T-helper 17 cell (primary cell): ENCODE results near the gene ACY1. TPM values are rescaled to one million over a fixed set of nuclear protein-coding genes. Genes with fewer than 3 reads are reported as not detected.
A peak's percentile ranks its signal among the peaks of the same experiment; 100 is the strongest.

Experiments
- ATAC-seq: fragments of 150-1000 bp; cut with Tn5 transposase; 2 replicates; pipeline ENCODE4 v1.10.0; 2021; ENCODE audit warnings: mild to moderate bottlenecking, moderate library complexity
- DNase-seq, 3 donors: peaks; one replicate each; pipeline versions ENCODE4 v3.0.0 to v3.0.0-alpha.2; 2020 to 2021
- H3K9me3 ChIP-seq: one replicate; pipeline ENCODE4 v1.7.0; 2013; ENCODE audit warnings: low read length, mild to moderate bottlenecking; ENCODE audit not compliant: control insufficient read depth, poor library complexity, severe bottlenecking
- H3K27ac Mint-ChIP-seq: one replicate; pipeline ENCODE4 v1.8.0; 2022; ENCODE audit warnings: mild to moderate bottlenecking, moderate library complexity, mixed read lengths
- H3K27me3 Mint-ChIP-seq: one replicate; pipeline ENCODE4 v1.8.0; 2022; ENCODE audit warnings: mixed read lengths
- H3K36me3 Mint-ChIP-seq: one replicate; pipeline ENCODE4 v1.8.0; 2022; ENCODE audit warnings: low read depth, mixed read lengths
- H3K4me1 Mint-ChIP-seq: one replicate; pipeline ENCODE4 v1.8.0; 2022; ENCODE audit warnings: mild to moderate bottlenecking, mixed read lengths
- H3K4me3 Mint-ChIP-seq: one replicate; pipeline ENCODE4 v1.8.0; 2022; ENCODE audit warnings: mild to moderate bottlenecking, moderate library complexity, mixed read lengths
- total RNA-seq, 4 donors: library from RNA in 2 of 4; stranded (reverse) in 2 of 4; gene quantifications; one replicate each; pipeline ENCODE4 v1.2.3 and lab custom pipeline; 2022 to 2026

Gene ACY1
- total RNA-seq, 2 donors from 2014 or later, result 7.1 to 7.6 TPM

- ATAC-seq (no peak), DNase-seq (no peak)
- H3K4me3 Mint-ChIP-seq, result no peak overlapping the region
- no peak overlapping the region for H3K27ac Mint-ChIP-seq
- no peaks in the 10 kb centered on the region for H3K27me3 Mint-ChIP-seq
- peaks cover 20% of the 10 kb centered on the region for H3K4me1 Mint-ChIP-seq
- H3K9me3 ChIP-seq, result no peaks in the 10 kb centered on the region
- H3K36me3 Mint-ChIP-seq, result peaks cover 6% of the 10 kb centered on the region
Measured at GRCh38 chr3:51963951-51964451, 19.3 kb upstream of the ACY1 start.

DNA sequence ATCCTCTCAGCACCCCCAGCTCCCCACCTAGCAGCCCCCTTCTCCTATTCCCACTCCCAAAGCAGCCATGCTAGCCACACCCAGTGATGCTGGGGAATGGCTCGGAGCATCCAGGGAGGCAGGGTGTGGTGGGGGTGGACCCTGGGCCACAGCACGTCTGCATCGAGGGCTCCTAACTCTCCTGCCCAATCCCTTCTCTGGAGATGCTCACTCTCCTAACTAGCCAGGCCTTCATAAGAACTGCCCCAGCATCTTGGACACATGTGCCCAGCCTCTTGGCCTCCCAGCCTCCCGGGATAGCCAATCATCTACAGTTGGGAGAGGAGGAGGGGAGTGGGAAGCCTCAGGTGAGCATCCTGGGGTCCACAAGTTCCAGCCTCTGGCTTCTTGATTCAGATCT is 18.8 kb upstream of the ACY1 start:
- ATAC-seq (no peak), DNase-seq (no peak)
- Mint-ChIP-seq H3K27me3 (no peaks in the 10 kb centered on the region), H3K36me3 (peaks cover 8% of the 10 kb centered on the region), H3K4me3 (no peak overlapping the region), H3K27ac (peak overlapping the region; percentile 41), H3K4me1 (peaks cover 22% of the 10 kb centered on the region)
- no peaks in the 10 kb centered on the region for H3K9me3 ChIP-seq

DNA sequence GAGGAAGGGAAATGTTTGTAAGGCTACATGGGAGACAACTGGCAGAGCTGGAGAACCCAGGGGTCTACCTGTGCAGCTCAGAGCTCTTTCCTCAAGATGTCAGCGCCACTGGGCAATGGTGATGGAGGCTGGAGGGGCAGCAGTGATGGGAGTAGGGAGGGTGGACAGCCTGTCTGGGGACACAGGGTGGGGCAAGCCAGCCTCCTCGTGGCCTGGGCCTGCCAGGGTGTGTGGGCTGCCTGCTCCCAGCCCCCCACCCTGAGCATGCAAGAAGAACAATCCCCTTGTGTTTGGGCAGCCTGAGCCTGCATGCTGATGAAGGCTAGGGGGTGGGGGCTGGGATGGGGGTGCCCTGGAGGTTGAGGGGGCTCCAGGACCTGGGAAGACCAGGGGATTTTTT is 17.3 kb upstream of the ACY1 start:
- peaks cover 24% of the 10 kb centered on the region for H3K4me1 Mint-ChIP-seq
- peak overlapping the region; percentile 83 for H3K4me3 Mint-ChIP-seq
- H3K9me3 ChIP-seq, result no peaks in the 10 kb centered on the region
- no peak for DNase-seq
- peak overlapping the region; percentile 14 for H3K27ac Mint-ChIP-seq
- no peaks in the 10 kb centered on the region for H3K27me3 Mint-ChIP-seq
- peaks cover 5% of the 10 kb centered on the region for H3K36me3 Mint-ChIP-seq
- ATAC-seq, result no peak

GRCh38 chr3:51966486-51966885 is 16.8 kb upstream of the ACY1 start:
- ATAC-seq, result no peak
- no peak for DNase-seq
- no peaks in the 10 kb centered on the region for H3K9me3 ChIP-seq
- no peak overlapping the region for H3K27ac Mint-ChIP-seq
- H3K36me3 Mint-ChIP-seq, result peaks cover 5% of the 10 kb centered on the region
- peak overlapping the region; percentile 83 for H3K4me3 Mint-ChIP-seq
- H3K4me1 Mint-ChIP-seq, result peaks cover 27% of the 10 kb centered on the region
- H3K27me3 Mint-ChIP-seq, result no peaks in the 10 kb centered on the region

DNA sequence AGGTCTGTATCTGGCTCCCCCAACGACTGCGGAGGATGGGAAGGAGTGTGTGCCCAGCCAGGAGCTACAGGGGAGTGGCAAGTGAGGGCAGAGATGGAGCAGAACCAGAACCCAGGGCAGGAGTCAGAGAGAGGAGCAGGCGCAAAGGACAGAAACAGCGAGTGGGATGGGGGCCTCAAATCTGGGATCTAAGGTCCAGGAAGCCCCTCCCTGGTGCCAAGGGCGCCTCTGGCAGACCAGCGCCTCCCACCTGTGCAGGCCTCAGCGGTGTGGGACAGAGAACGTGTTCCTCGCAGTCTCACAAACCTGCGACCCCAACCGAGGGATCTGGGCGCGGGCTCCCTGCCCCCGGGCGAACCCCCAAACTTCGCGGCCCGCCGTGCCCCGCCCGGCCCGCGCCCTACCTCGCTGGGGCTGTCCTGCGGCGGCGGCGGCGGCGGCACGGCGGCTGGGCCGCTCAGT is 16.4 kb upstream of the ACY1 start:
- ATAC-seq, result peak; percentile 76
- Mint-ChIP-seq H3K4me3 (peak overlapping the region; percentile 83), H3K27ac (no peak overlapping the region), H3K36me3 (peaks cover 5% of the 10 kb centered on the region), H3K27me3 (no peaks in the 10 kb centered on the region), H3K4me1 (peaks cover 27% of the 10 kb centered on the region)
- no peak for DNase-seq
- H3K9me3 ChIP-seq, result no peaks in the 10 kb centered on the region

DNA sequence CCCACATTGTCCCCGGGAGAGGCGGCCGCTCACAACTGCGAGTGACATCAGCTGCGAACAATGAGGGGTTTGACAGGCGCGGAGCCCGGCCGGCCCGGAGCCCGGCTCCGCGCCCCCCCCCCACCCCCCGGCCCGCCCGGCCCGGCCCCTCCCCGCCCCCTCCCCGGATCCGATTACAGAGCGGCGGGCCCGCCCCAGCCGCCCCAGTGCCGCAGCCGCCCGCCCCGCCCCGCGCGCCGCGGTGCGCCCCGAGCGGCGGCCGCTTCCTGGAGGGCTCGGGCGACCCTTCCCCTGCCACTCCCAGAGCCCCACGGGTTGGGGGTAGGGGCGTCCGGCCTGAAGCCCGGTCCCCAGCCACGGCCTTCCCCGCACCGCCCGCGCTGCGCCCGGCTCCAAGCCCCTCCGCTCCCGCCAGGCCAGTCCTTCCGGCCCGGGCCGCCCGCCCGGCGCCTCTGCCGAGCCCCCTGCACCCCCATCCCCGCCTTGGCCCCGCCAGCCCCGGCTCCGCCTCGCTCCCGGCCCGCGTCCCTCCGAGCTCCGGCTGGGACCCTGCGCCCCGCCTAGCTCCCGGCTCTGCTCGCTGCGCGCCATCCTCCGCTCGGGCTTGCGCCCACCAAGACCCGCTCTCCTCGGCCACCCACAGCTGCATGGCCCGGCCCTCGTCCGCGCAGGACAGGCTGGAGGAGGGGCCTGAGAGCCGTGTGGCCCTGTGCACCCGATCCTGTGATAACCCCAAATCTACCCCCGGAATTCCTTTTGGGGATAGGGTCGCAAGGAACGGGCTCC is 15.8 kb upstream of the ACY1 start, which contains the start of gene PCBP4:
Gene PCBP4 (minus strand): TSS at position 71 of the 786 bp plus-strand sequence. CDS start 6,214 bp downstream, outside the sequence.
- peaks cover 27% of the 10 kb centered on the region for H3K4me1 Mint-ChIP-seq
- H3K4me3 Mint-ChIP-seq, result peak within 1 kb of the TSS; percentile 94
- peaks cover 5% of the 10 kb centered on the region for H3K36me3 Mint-ChIP-seq
- H3K27me3 Mint-ChIP-seq, result no peaks in the 10 kb centered on the region
- ATAC-seq, result peak; percentile 78
- no peaks in the 10 kb centered on the region for H3K9me3 ChIP-seq
- DNase-seq, result peak in 2 of 3 donors; percentile 44 to 57
- peak within 1 kb of the TSS; percentile 56 for H3K27ac Mint-ChIP-seq

DNA sequence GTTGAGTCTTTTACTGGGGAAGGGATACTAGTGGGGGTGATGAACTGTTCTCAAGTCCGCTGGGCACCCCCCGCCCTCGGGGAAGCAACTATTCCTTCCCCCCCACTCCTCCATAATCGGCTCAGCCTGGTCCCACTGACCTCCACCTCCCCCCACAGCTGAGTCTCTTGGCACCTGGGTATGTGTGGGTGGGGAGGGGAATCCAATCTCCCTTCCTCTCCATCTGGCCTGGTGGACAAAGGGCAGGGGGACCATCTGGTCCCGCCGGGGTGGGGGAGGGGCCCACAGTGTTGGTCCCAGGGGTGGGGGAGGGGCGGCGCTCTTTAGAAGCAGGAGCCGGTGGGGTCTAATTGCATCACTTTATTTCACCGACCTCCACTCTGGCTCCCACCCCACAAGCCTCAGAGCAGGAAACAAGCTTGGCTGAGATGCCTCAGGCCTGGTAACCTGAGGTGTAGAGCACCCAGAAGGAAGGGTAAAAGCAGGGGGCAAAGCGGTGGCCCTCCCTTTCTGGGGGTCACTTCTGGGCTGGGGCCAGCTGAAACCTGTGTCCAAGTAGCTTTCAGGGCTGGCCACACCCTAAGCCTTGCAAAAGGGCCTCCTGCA is 15.1 kb upstream of the ACY1 start:
- peaks cover 27% of the 10 kb centered on the region for H3K4me1 Mint-ChIP-seq
- H3K4me3 Mint-ChIP-seq, result peak overlapping the region; percentile 94
- no peak for DNase-seq

GRCh38 chr3:51968883-51969678 is 14.3 kb upstream of the ACY1 start:
- Mint-ChIP-seq H3K4me1 (peaks cover 33% of the 10 kb centered on the region), H3K27ac (peak overlapping the region; percentile 56), H3K36me3 (peaks cover 5% of the 10 kb centered on the region), H3K4me3 (peak overlapping the region; percentile 80), H3K27me3 (no peaks in the 10 kb centered on the region)
- no peak for ATAC-seq
- H3K9me3 ChIP-seq, result no peaks in the 10 kb centered on the region
- no peak for DNase-seq

More for the DNA sequence above, 15.1 kb upstream of the ACY1 start:
- Mint-ChIP-seq H3K36me3 (peaks cover 5% of the 10 kb centered on the region), H3K27me3 (no peaks in the 10 kb centered on the region), H3K27ac (peak overlapping the region; percentile 56)
- no peaks in the 10 kb centered on the region for H3K9me3 ChIP-seq
- ATAC-seq, result no peak

DNA sequence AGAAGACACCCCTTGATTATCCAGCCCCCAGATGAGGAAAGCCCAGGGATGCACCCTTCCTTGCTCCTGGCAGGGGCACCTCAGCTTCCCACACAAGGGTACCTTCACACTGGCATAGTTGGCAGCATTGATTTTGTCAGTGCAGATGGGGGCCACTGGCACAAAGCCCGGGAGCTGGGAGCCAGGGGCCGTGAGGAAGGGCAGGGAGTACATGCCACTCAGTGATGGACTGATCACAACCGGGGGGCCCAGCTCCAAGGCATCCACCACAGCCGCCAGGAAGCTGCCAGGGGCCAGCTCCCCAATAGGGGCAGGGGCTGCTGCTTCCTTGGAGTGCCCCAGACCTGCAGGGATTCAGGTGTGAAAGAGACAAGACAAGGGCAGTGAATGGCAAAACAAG is 13.5 kb upstream of the ACY1 start:
- no peak for DNase-seq
- H3K9me3 ChIP-seq, result no peaks in the 10 kb centered on the region
- ATAC-seq, result no peak
- Mint-ChIP-seq H3K36me3 (peaks cover 5% of the 10 kb centered on the region), H3K4me1 (peaks cover 39% of the 10 kb centered on the region), H3K4me3 (no peak overlapping the region), H3K27me3 (no peaks in the 10 kb centered on the region), H3K27ac (peak overlapping the region; percentile 24)

GRCh38 chr3:51970606-51971300 is 12.6 kb upstream of the ACY1 start:
- H3K27me3 Mint-ChIP-seq, result no peaks in the 10 kb centered on the region
- H3K4me3 Mint-ChIP-seq, result no peak overlapping the region
- H3K4me1 Mint-ChIP-seq, result peaks cover 36% of the 10 kb centered on the region
- peaks cover 6% of the 10 kb centered on the region for H3K36me3 Mint-ChIP-seq
- ATAC-seq (no peak), DNase-seq (no peak)
- H3K9me3 ChIP-seq, result no peaks in the 10 kb centered on the region
- H3K27ac Mint-ChIP-seq, result peak overlapping the region; percentile 9

DNA sequence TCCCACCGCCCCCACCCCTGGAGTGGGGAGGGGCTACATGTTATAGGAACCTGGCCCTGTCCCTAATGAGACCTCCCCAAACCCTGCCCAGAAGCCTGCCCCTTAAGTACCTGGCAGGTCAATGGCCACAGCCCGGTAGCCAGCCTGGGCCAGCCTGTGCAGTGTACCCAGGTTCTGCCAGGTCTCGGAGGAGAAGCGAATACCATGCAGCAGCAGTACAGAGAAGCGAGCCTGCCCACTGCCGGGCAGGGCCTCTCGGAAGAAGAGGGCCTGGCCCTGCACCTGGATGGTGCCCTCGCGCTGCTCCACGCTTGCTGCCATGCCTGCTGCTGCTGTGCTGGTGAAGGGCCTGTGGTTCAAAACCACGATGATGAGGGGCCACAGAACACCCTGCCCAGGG is 12.0 kb upstream of the ACY1 start:
- H3K36me3 Mint-ChIP-seq, result peaks cover 6% of the 10 kb centered on the region
- DNase-seq (no peak), ATAC-seq (no peak)
- H3K4me3 Mint-ChIP-seq, result no peak overlapping the region
- no peaks in the 10 kb centered on the region for H3K9me3 ChIP-seq
- H3K27ac Mint-ChIP-seq, result no peak overlapping the region
- no peaks in the 10 kb centered on the region for H3K27me3 Mint-ChIP-seq
- H3K4me1 Mint-ChIP-seq, result peaks cover 34% of the 10 kb centered on the region

- Mint-ChIP-seq H3K4me1 (peaks cover 30% of the 10 kb centered on the region), H3K27me3 (no peaks in the 10 kb centered on the region), H3K36me3 (peaks cover 3% of the 10 kb centered on the region), H3K4me3 (peak overlapping the region; percentile 100), H3K27ac (peak overlapping the region; percentile 96)
- H3K9me3 ChIP-seq, result no peaks in the 10 kb centered on the region
- ATAC-seq (peak; percentile 11), DNase-seq (no peak)
Measured at GRCh38 chr3:51974277-51974962, 8.9 kb upstream of the ACY1 start.
